CD4-positive, alpha-beta T cell (primary cell): ENCODE measurements around the gene LIPN. TPM values are rescaled to one million over a fixed set of nuclear protein-coding genes. Genes with fewer than 3 reads are reported as not detected.

Experiments used
- ATAC-seq: fragments of 200-7000 bp; cut with Tn5 transposase; one replicate; pipeline ENCODE4 v1.10.0; 2022; ENCODE audit warnings: mild to moderate bottlenecking; ENCODE audit not compliant: poor library complexity
- CTCF ChIA-PET: fragments of 350-600 bp; sonication (Branson Sonifier 250); formaldehyde crosslinking; loops from one replicate; lab custom pipeline; 2021; ENCODE audit warnings: antibody characterized with exemption, inconsistent platforms; lab: Charles Lee
- POLR2A ChIA-PET: fragments of 350-600 bp; sonication (Branson Sonifier 250); formaldehyde crosslinking; loops from one replicate; lab custom pipeline; 2021; ENCODE audit warnings: antibody characterized with exemption, inconsistent platforms; lab: Charles Lee
- DNase-seq, 14 experiments: peaks; one replicate each; pipeline ENCODE4 v3.0.0-alpha.2; 2013 to 2020; ENCODE audit warnings: mixed read lengths in 2 of 14
- H3K27ac ChIP-seq, 2 donors: one replicate each; pipeline versions ENCODE4 v1.5.1 to v1.7.0; 2013; ENCODE audit warnings: low read length in 2 of 2, low read depth in 1 of 2, mild to moderate bottlenecking in 1 of 2
- H3K27me3 ChIP-seq, 2 experiments: 1 replicate in 1 of 2; 2 replicates in 1 of 2; pipeline versions ENCODE4 v1.6.1 to v1.7.0; 2013; ENCODE audit warnings: low read length in 2 of 2, control low read depth in 1 of 2, mild to moderate bottlenecking in 1 of 2, moderate library complexity in 1 of 2; ENCODE audit not compliant: insufficient read depth in 2 of 2, control insufficient read depth in 1 of 2
- H3K36me3 ChIP-seq: one replicate; pipeline ENCODE4 v1.6.1; 2013; ENCODE audit warnings: low read length, control low read depth; ENCODE audit not compliant: insufficient read depth
- H3K4me1 ChIP-seq: one replicate; pipeline ENCODE4 v1.6.1; 2013; ENCODE audit warnings: low read length, control low read depth; ENCODE audit not compliant: insufficient read depth
- H3K4me3 ChIP-seq: one replicate; pipeline ENCODE4 v1.5.1; 2013; ENCODE audit warnings: mild to moderate bottlenecking, low read length, moderate library complexity
- H3K9me3 ChIP-seq, 2 experiments: 1 replicate in 1 of 2; 2 replicates in 1 of 2; pipeline versions ENCODE4 v1.6.1 to v1.7.0; 2013; ENCODE audit warnings: low read length in 2 of 2, mild to moderate bottlenecking in 2 of 2, control low read depth in 1 of 2, moderate library complexity in 1 of 2; ENCODE audit not compliant: control insufficient read depth in 1 of 2, insufficient read depth in 1 of 2
- H3K27ac Mint-ChIP-seq: one replicate; pipeline ENCODE4 v1.8.0; 2020; ENCODE audit warnings: mixed read lengths
- H3K27me3 Mint-ChIP-seq: one replicate; pipeline ENCODE4 v1.8.0; 2021; ENCODE audit warnings: mixed read lengths
- H3K36me3 Mint-ChIP-seq: one replicate; pipeline ENCODE4 v1.8.0; 2021; ENCODE audit warnings: low read depth, mixed read lengths
- H3K4me1 Mint-ChIP-seq: one replicate; pipeline ENCODE4 v1.8.0; 2021; ENCODE audit warnings: low read depth, mixed read lengths
- H3K4me3 Mint-ChIP-seq: one replicate; pipeline ENCODE4 v1.8.0; 2020; ENCODE audit warnings: mild to moderate bottlenecking, mixed read lengths
- H3K9me3 Mint-ChIP-seq: one replicate; pipeline ENCODE4 v1.8.0; 2020; ENCODE audit warnings: mixed read lengths
- CTCF ChIP-seq: fragments of 200-600 bp; IDR thresholded peaks from one replicate; pipeline ENCODE4 v1.8.0; 2022; ENCODE audit warnings: antibody characterized with exemption, mild to moderate bottlenecking
- intact Hi-C, 2 experiments: fragments of 100-400 bp; cut with DNase I in 1 of 2; cut with micrococcal nuclease in 1 of 2; formaldehyde crosslinking; loops; one replicate each; pipeline versions ENCODE4 v1.15.1 to v1.9.0; 2023 to 2025; cut with DNase I, micrococcal nuclease
- total RNA-seq, 174 experiments: library from RNA in 2 of 174; stranded (reverse) in 2 of 174; gene quantifications; one replicate each; pipeline ENCODE4 v1.2.3 and lab custom pipeline; 2021 to 2026

LIPN gene
- total RNA-seq, 2 experiments from 2014 or later, result not detected

GRCh38 chr10:88800152-88801125, 40.6 kb downstream of the LIPN start:
- H3K27ac ChIP-seq, result no peak overlapping the region
- H3K9me3 Mint-ChIP-seq, result no peaks in the 10 kb centered on the region
- no peaks in the 10 kb centered on the region for H3K36me3 Mint-ChIP-seq
- no peak overlapping the region for H3K4me3 ChIP-seq
- H3K4me1 ChIP-seq, result no peaks in the 10 kb centered on the region
- no peaks in the 10 kb centered on the region for H3K27me3 Mint-ChIP-seq
- no peak overlapping the region for H3K4me3 Mint-ChIP-seq
- H3K9me3 ChIP-seq, result no peaks in the 10 kb centered on the region
- ATAC-seq (no peak), DNase-seq (no peak)
- no peak for TF ChIP-seq CTCF
- H3K27me3 ChIP-seq, result no peaks in the 10 kb centered on the region
- intact Hi-C loops, result loop anchor here in 1 of 2 experiments (10.0 kb wide), 1 partner anchor 226 kb away; no protein-coding TSS in a partner anchor
- no peaks in the 10 kb centered on the region for H3K36me3 ChIP-seq
- no peak overlapping the region for H3K27ac Mint-ChIP-seq
- no peaks in the 10 kb centered on the region for H3K4me1 Mint-ChIP-seq
- CTCF ChIA-PET, result interaction anchor here (0.6 kb wide), 1 partner anchor 145 kb away, joined by 3 read pairs; no protein-coding TSS in a partner anchor
- POLR2A ChIA-PET, result no interaction called here

- ATAC-seq, result no peak
- Histone ChIP-seq H3K9me3 (no peaks in the 10 kb centered on the region), H3K4me1 (no peaks in the 10 kb centered on the region), H3K4me3 (no peak within 1 kb of the TSS), H3K27ac (no peak within 1 kb of the TSS), H3K36me3 (no peaks in the 10 kb centered on the region), H3K27me3 (no peaks in the 10 kb centered on the region)
- H3K27ac Mint-ChIP-seq, result no peak within 1 kb of the TSS
- no peaks in the 10 kb centered on the region for H3K36me3 Mint-ChIP-seq
- TF ChIP-seq CTCF, result no peak
- intact Hi-C loops, result loop anchor here in 1 of 2 experiments (10.0 kb wide), 1 partner anchor 228 kb away; no protein-coding TSS in a partner anchor
- no peak for DNase-seq
- H3K4me1 Mint-ChIP-seq, result no peaks in the 10 kb centered on the region
- H3K27me3 Mint-ChIP-seq, result no peaks in the 10 kb centered on the region
- H3K9me3 Mint-ChIP-seq, result no peaks in the 10 kb centered on the region
- ChIA-PET POLR2A (no interaction called here), CTCF (interaction anchor here (1.0 kb wide), 1 partner anchor 23 kb away, joined by 3 read pairs; no protein-coding TSS in a partner anchor)
- no peak within 1 kb of the TSS for H3K4me3 Mint-ChIP-seq
Observed at GRCh38 chr10:88802523-88803285, 42.9 kb downstream of the LIPN start, which contains the start of gene LIPM. LIPM (plus strand) TSS chr10:88802730; CDS start chr10:88802897, 167 bp downstream.

GRCh38 chr10:88803641-88804040, 43.8 kb downstream of the LIPN start:
- Mint-ChIP-seq H3K4me1 (no peaks in the 10 kb centered on the region), H3K27me3 (no peaks in the 10 kb centered on the region)

More at GRCh38 chr10:88803641-88804040, 43.8 kb downstream of the LIPN start:
- CTCF ChIA-PET, result interaction anchor here (0.6 to 1.0 kb wide), 2 partner anchors 24 to 37 kb away, joined by 3 read pairs; no protein-coding TSS in a partner anchor
- Histone ChIP-seq H3K36me3 (no peaks in the 10 kb centered on the region), H3K4me1 (no peaks in the 10 kb centered on the region), H3K4me3 (no peak overlapping the region), H3K27me3 (no peaks in the 10 kb centered on the region), H3K9me3 (no peaks in the 10 kb centered on the region), H3K27ac (no peak overlapping the region)
- H3K4me3 Mint-ChIP-seq, result no peak overlapping the region
- POLR2A ChIA-PET, result interaction anchor here (0.6 kb wide), 1 partner anchor 76 kb away, joined by 3 read pairs; no protein-coding TSS in a partner anchor
- no peaks in the 10 kb centered on the region for H3K36me3 Mint-ChIP-seq
- no peak for DNase-seq
- no peak for ATAC-seq
- H3K27ac Mint-ChIP-seq, result no peak overlapping the region
- intact Hi-C loops, result loop anchor here in 1 of 2 experiments (10.0 kb wide), 1 partner anchor 229 kb away; no protein-coding TSS in a partner anchor
- no peaks in the 10 kb centered on the region for H3K9me3 Mint-ChIP-seq
- TF ChIP-seq CTCF, result no peak
